ENCODE measurements around the gene PLPP3. TPM values are rescaled to one million over a fixed set of nuclear protein-coding genes. Genes with fewer than 3 reads are reported as not detected.

PLPP3 gene
- total RNA-seq, 4 donors from 2014 or later, result 127 to 502 (median 297) TPM

- no peak for TF ChIP-seq CTCF (IDR thresholded peaks at IDR 0.05)
- DNase-seq (ENCODE audit: low spot score), result no peak
- no peak for ATAC-seq (ENCODE audit: low FRiP score)
Observed at GRCh38 chr1:56496158-56496557, 83.2 kb downstream of the PLPP3 start.

DNA sequence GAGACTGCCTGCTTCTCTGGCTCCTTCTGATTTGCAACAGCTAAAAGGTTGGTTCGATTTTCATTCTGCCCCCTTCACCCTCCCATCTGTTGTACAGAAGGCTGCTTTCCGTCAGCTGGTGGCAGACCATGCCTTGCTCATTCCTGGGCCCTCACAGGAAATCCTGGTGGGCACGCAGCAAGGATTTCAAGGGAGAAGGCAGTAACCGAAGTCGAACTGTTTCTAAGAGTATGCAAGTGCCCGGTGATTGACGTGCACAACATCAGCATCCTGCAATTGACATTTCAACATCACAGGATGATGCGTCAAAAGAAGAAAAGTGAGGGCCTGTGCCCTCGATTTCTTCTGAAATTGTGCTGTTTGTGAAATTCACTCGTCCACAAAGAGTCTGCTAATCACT is 83.8 kb downstream of the PLPP3 start:
- no peak for DNase-seq (ENCODE audit: low spot score)
- TF ChIP-seq CTCF (IDR thresholded peaks at IDR 0.05), result no peak
- no peak for ATAC-seq (ENCODE audit: low FRiP score)

DNA sequence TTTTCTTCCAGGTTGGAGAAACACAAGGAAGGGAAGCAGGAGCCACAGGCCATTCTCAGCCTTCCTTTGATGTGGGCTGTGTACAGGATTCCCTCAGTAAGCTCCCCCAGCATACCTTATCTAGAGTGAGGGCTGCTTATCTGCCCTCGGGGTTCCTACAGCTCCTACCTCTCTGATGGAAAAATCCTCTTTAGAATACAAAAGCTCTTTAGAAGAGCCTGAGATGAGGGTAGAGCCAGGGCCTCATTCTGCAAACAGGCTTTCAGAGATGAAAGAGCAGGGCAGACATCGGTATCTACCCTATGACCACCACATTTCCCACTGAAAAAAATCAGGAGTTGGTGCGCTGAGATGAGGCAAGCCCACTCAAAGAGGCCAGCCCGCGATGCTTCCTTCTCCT is 85.1 kb downstream of the PLPP3 start:
- ATAC-seq (ENCODE audit: low FRiP score) (no peak), DNase-seq (ENCODE audit: low spot score) (no peak)
- no peak for TF ChIP-seq CTCF (IDR thresholded peaks at IDR 0.05)

DNA sequence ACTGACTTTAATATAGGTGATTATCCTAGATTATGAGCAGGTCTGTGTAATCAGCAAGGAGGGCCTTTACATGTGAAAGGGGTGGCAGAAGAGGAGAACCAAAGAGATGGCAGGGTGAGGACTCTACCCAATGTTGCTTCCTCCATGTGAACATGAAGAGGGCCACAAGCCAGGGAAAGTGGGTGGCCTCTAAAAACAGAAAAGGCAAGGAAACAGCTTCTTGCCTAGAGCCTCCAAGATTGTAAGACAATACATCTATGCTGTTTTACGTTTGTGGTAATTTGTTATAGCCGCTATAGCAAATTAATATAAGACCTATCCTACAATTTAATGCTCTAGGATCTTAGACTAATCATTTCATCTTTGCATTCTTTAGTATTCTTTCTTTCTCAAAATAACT is 85.5 kb downstream of the PLPP3 start:
- no peak for DNase-seq (ENCODE audit: low spot score)
- ATAC-seq (ENCODE audit: low FRiP score), result no peak
- no peak for TF ChIP-seq CTCF (IDR thresholded peaks at IDR 0.05)

DNA sequence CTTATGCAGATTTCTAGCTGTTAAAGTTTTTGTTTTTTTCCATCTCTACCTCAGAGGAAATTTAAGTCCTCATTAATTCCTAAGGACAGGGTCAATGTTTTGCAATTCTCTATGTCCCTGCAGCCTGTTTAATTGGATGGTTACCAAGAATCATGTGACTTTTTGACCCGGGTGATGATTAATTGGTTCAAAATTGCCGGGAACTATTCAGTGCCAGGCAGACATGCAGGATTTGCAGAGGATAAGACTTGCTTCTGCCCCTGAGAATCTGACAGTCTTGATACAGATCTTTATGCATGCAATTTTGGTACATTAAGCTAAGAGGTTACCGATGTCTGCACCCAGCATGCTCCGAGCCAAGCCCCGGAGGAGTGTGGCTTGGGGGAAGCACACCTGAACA is 87.9 kb downstream of the PLPP3 start:
- ATAC-seq (ENCODE audit: low FRiP score), result no peak
- no peak for DNase-seq (ENCODE audit: low spot score)
- no peak for TF ChIP-seq CTCF (IDR thresholded peaks at IDR 0.05)

DNA sequence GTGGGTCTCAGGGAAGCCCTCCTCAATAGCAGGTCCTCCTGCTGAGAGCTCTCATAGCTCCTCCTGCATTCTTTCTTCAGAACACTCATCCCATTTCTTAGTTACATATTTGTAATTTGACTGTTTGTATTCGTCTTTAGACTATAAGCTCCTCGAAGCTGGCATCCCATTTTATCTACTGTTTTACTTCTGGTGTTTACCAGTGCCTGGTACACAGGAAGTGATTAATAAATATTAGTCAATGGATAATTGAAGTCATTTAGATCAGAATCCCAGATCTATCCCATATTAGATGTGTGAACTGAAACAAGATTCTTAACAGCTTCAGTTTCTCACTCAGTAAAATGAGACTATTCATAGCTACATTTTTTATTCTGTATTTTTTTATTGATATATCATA is 88.7 kb downstream of the PLPP3 start:
- no peak for DNase-seq (ENCODE audit: low spot score)
- no peak for TF ChIP-seq CTCF (IDR thresholded peaks at IDR 0.05)
- ATAC-seq (ENCODE audit: low FRiP score), result peak; percentile 28

DNA sequence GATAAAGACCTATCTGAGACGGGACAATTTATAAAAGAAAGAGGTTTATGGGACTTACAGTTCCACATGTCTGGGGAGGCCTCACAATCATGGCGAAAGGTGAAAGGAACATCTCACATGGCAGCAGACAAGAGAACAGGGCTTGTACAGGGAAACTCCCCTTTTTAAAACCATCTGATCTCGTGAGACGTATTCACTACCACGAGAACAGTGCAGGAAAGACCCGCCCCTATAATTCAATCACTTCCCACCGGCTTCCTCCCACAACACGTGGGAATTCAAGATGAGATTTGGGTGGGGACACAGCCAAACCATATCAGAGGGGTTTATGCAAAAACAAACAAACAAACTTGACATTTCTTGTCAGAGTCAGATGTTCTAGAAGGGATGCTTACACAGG is 89.7 kb downstream of the PLPP3 start:
- TF ChIP-seq CTCF (IDR thresholded peaks at IDR 0.05), result no peak
- ATAC-seq (ENCODE audit: low FRiP score) (no peak), DNase-seq (ENCODE audit: low spot score) (no peak)

Measured in omental fat pad (tissue), 4 donors.